ENCODE measurements around the gene TBCD. TPM values are rescaled to one million over a fixed set of nuclear protein-coding genes. Genes with fewer than 3 reads are reported as not detected.

TBCD gene
- polyA plus RNA-seq, 1 donor from 2014 or later: 67.2 TPM

GRCh38 chr17:82881324-82881823, 129.5 kb downstream of the TBCD start:
- no peaks in the 10 kb centered on the region for H3K36me3 ChIP-seq (ENCODE audit: insufficient read depth, low read length)
- no peak overlapping the region for H3K9ac ChIP-seq (ENCODE audit: low read length)
- TF ChIP-seq EZH2 (IDR thresholded peaks at IDR 0.05; ENCODE audit: borderline replicate concordance, insufficient read depth, low read length, poor library complexity, severe bottlenecking) (no peak), REST (IDR thresholded peaks at IDR 0.05; ENCODE audit: borderline replicate concordance) (no peak), TAF1 (IDR thresholded peaks at IDR 0.05; ENCODE audit: low read depth) (no peak), EP300 (conservative IDR thresholded peaks at IDR 0.05; ENCODE audit: poor library complexity, severe bottlenecking) (no peak)
- no peaks in the 10 kb centered on the region for H3K9me3 ChIP-seq (ENCODE audit: low read length)
- H2AFZ ChIP-seq (ENCODE audit: low read depth, low read length): no peak overlapping the region
- H3F3A ChIP-seq (ENCODE audit: insufficient read depth, low read length, poor library complexity, severe bottlenecking): no peaks in the 10 kb centered on the region
- no peaks in the 10 kb centered on the region for H3K9me2 ChIP-seq (ENCODE audit: insufficient read depth, low read length)
- H3K4me2 ChIP-seq (ENCODE audit: low read length): no peak overlapping the region
- H3K27me3 ChIP-seq (ENCODE audit: insufficient read depth, low read depth, low read length): no peaks in the 10 kb centered on the region
- H4K20me1 ChIP-seq (ENCODE audit: insufficient read depth): no peaks in the 10 kb centered on the region
- no peak overlapping the region for H3K4me3 ChIP-seq (ENCODE audit: low read length)
- H3K79me2 ChIP-seq (replicated peaks; ENCODE audit: insufficient read depth, low read length): no peaks in the 10 kb centered on the region
- H3K27ac ChIP-seq (ENCODE audit: low read length): no peak overlapping the region

- no peak overlapping the region for H3K4me2 ChIP-seq (ENCODE audit: low read length)
- no peak overlapping the region for H3K9ac ChIP-seq (ENCODE audit: low read length)
- no peaks in the 10 kb centered on the region for H4K20me1 ChIP-seq (ENCODE audit: insufficient read depth)
- no peak for TF ChIP-seq MXI1 (conservative IDR thresholded peaks at IDR 0.05; ENCODE audit: poor library complexity, severe bottlenecking)
- no peak for TF ChIP-seq REST (IDR thresholded peaks at IDR 0.05; ENCODE audit: borderline replicate concordance)
- no peak for TF ChIP-seq EZH2 (IDR thresholded peaks at IDR 0.05; ENCODE audit: borderline replicate concordance, insufficient read depth, low read length, poor library complexity, severe bottlenecking)
- no peak for TF ChIP-seq RAD21 (conservative IDR thresholded peaks at IDR 0.05)
- no peak for TF ChIP-seq EP300 (conservative IDR thresholded peaks at IDR 0.05; ENCODE audit: poor library complexity, severe bottlenecking)
- no peak for TF ChIP-seq CTCF (IDR thresholded peaks at IDR 0.05; ENCODE audit: poor library complexity, severe bottlenecking)
- no peak for TF ChIP-seq SMC3 (conservative IDR thresholded peaks at IDR 0.05; ENCODE audit: poor library complexity)
- no peak for TF ChIP-seq POLR2AphosphoS5 (IDR thresholded peaks at IDR 0.05)
- TF ChIP-seq TAF1 (IDR thresholded peaks at IDR 0.05; ENCODE audit: low read depth): no peak
- no peak overlapping the region for H3K27ac ChIP-seq (ENCODE audit: low read length)
- H3K27me3 ChIP-seq (ENCODE audit: insufficient read depth, low read depth, low read length): no peaks in the 10 kb centered on the region
- H3F3A ChIP-seq (ENCODE audit: insufficient read depth, low read length, poor library complexity, severe bottlenecking): no peaks in the 10 kb centered on the region
- H3K4me3 ChIP-seq (ENCODE audit: low read length): no peak overlapping the region
- no peaks in the 10 kb centered on the region for H3K79me2 ChIP-seq (replicated peaks; ENCODE audit: insufficient read depth, low read length)
- H2AFZ ChIP-seq (ENCODE audit: low read depth, low read length): no peak overlapping the region
- no peaks in the 10 kb centered on the region for H3K36me3 ChIP-seq (ENCODE audit: insufficient read depth, low read length)
- no peaks in the 10 kb centered on the region for H3K9me2 ChIP-seq (ENCODE audit: insufficient read depth, low read length)
- no peaks in the 10 kb centered on the region for H3K9me3 ChIP-seq (ENCODE audit: low read length)
Measured at GRCh38 chr17:82881900-82882714, 130.2 kb downstream of the TBCD start.

Data from neural cell (in vitro differentiated cells).